Measurements from ENCODE around the gene AARS2.

The AARS2 gene

GRCh38 chr6:44275749-44276648 is 37.1 kb downstream of the AARS2 start:
- Histone ChIP-seq H2BK15ac (replicated peaks; ENCODE audit: low read depth) (no peak overlapping the region), H3K4me2 (ENCODE audit: low read length) (no peak overlapping the region), H2BK5ac (ENCODE audit: low read length) (no peak overlapping the region), H3K23ac (ENCODE audit: low read length) (no peak overlapping the region), H3K79me1 (ENCODE audit: low read length) (no peaks in the 10 kb centered on the region), H3K9ac (ENCODE audit: low read length) (no peak overlapping the region), H3K18ac (ENCODE audit: low read length) (no peak overlapping the region), H4K8ac (ENCODE audit: low read depth, low read length) (no peak overlapping the region), H3K27me3 (ENCODE audit: insufficient read depth, low read length, poor library complexity) (no peaks in the 10 kb centered on the region), H3K4ac (ENCODE audit: low read depth, low read length) (no peak overlapping the region), H3K4me1 (ENCODE audit: control insufficient read depth, low read depth, low read length) (no peaks in the 10 kb centered on the region), H4K5ac (ENCODE audit: low read length) (no peak overlapping the region), H2AK5ac (ENCODE audit: low read length) (no peak overlapping the region), H3K36me3 (ENCODE audit: control insufficient read depth, insufficient read depth, low read length) (no peaks in the 10 kb centered on the region), H3K27ac (ENCODE audit: low read depth, low read length) (no peak overlapping the region), H2BK120ac (ENCODE audit: low read depth, low read length) (no peak overlapping the region), H3K4me3 (ENCODE audit: low read length) (no peak overlapping the region), H3K79me2 (ENCODE audit: control insufficient read depth, insufficient read depth, low read length) (no peaks in the 10 kb centered on the region), H3K56ac (ENCODE audit: low read length) (no peak overlapping the region)
- WGBS (ENCODE audit: extremely low coverage, insufficient coverage, low lambda C conversion rate): no CpG with 5 or more reads among the region's 109 CpGs
- no peak for DNase-seq

GRCh38 chr6:44275271-44275748 is 37.8 kb downstream of the AARS2 start:
- no peak overlapping the region for H2BK120ac ChIP-seq (ENCODE audit: low read depth, low read length)
- H2AK5ac ChIP-seq (ENCODE audit: low read length): no peak overlapping the region
- no peak overlapping the region for H3K27ac ChIP-seq (ENCODE audit: low read depth, low read length)
- no peak overlapping the region for H2BK5ac ChIP-seq (ENCODE audit: low read length)
- H4K8ac ChIP-seq (ENCODE audit: low read depth, low read length): no peak overlapping the region
- no peaks in the 10 kb centered on the region for H3K36me3 ChIP-seq (ENCODE audit: control insufficient read depth, insufficient read depth, low read length)
- DNase-seq: no peak
- H3K4me3 ChIP-seq (ENCODE audit: low read length): no peak overlapping the region
- no peak overlapping the region for H3K9ac ChIP-seq (ENCODE audit: low read length)
- H2BK15ac ChIP-seq (replicated peaks; ENCODE audit: low read depth): no peak overlapping the region
- H3K18ac ChIP-seq (ENCODE audit: low read length): no peak overlapping the region
- no peak overlapping the region for H4K5ac ChIP-seq (ENCODE audit: low read length)
- no peaks in the 10 kb centered on the region for H3K79me1 ChIP-seq (ENCODE audit: low read length)
- no peak overlapping the region for H3K56ac ChIP-seq (ENCODE audit: low read length)
- WGBS (ENCODE audit: extremely low coverage, insufficient coverage, low lambda C conversion rate): no CpG with 5 or more reads among the region's 59 CpGs
- no peaks in the 10 kb centered on the region for H3K27me3 ChIP-seq (ENCODE audit: insufficient read depth, low read length, poor library complexity)
- no peak overlapping the region for H3K4me2 ChIP-seq (ENCODE audit: low read length)
- H3K23ac ChIP-seq (ENCODE audit: low read length): no peak overlapping the region
- H3K4me1 ChIP-seq (ENCODE audit: control insufficient read depth, low read depth, low read length): no peaks in the 10 kb centered on the region
- H3K79me2 ChIP-seq (ENCODE audit: control insufficient read depth, insufficient read depth, low read length): no peaks in the 10 kb centered on the region
- no peak overlapping the region for H3K4ac ChIP-seq (ENCODE audit: low read depth, low read length)

GRCh38 chr6:44273617-44274016 is 39.5 kb downstream of the AARS2 start:
- Histone ChIP-seq H2BK120ac (ENCODE audit: low read depth, low read length) (no peak overlapping the region), H3K36me3 (ENCODE audit: control insufficient read depth, insufficient read depth, low read length) (no peaks in the 10 kb centered on the region), H3K23ac (ENCODE audit: low read length) (no peak overlapping the region), H4K5ac (ENCODE audit: low read length) (no peak overlapping the region), H3K4me1 (ENCODE audit: control insufficient read depth, low read depth, low read length) (no peaks in the 10 kb centered on the region), H3K79me1 (ENCODE audit: low read length) (no peaks in the 10 kb centered on the region), H3K9ac (ENCODE audit: low read length) (no peak overlapping the region), H3K4me3 (ENCODE audit: low read length) (no peak overlapping the region), H3K27me3 (ENCODE audit: insufficient read depth, low read length, poor library complexity) (no peaks in the 10 kb centered on the region), H2BK5ac (ENCODE audit: low read length) (no peak overlapping the region), H3K56ac (ENCODE audit: low read length) (no peak overlapping the region), H3K4ac (ENCODE audit: low read depth, low read length) (no peak overlapping the region), H2AK5ac (ENCODE audit: low read length) (no peak overlapping the region), H3K18ac (ENCODE audit: low read length) (no peak overlapping the region), H2BK15ac (replicated peaks; ENCODE audit: low read depth) (no peak overlapping the region), H3K79me2 (ENCODE audit: control insufficient read depth, insufficient read depth, low read length) (no peaks in the 10 kb centered on the region), H3K27ac (ENCODE audit: low read depth, low read length) (no peak overlapping the region), H3K4me2 (ENCODE audit: low read length) (no peak overlapping the region), H4K8ac (ENCODE audit: low read depth, low read length) (no peak overlapping the region)
- WGBS (ENCODE audit: extremely low coverage, insufficient coverage, low lambda C conversion rate): no CpG with 5 or more reads among the region's 1 CpG
- no peak for DNase-seq

GRCh38 chr6:44272999-44273566 is 40.1 kb downstream of the AARS2 start:
- Histone ChIP-seq H2BK5ac (ENCODE audit: low read length) (no peak overlapping the region), H3K4me1 (ENCODE audit: control insufficient read depth, low read depth, low read length) (no peaks in the 10 kb centered on the region), H3K4me2 (ENCODE audit: low read length) (no peak overlapping the region), H3K18ac (ENCODE audit: low read length) (no peak overlapping the region), H3K27ac (ENCODE audit: low read depth, low read length) (no peak overlapping the region), H2BK120ac (ENCODE audit: low read depth, low read length) (no peak overlapping the region), H2AK5ac (ENCODE audit: low read length) (no peak overlapping the region), H4K5ac (ENCODE audit: low read length) (no peak overlapping the region), H3K79me2 (ENCODE audit: control insufficient read depth, insufficient read depth, low read length) (no peaks in the 10 kb centered on the region), H4K8ac (ENCODE audit: low read depth, low read length) (no peak overlapping the region), H3K23ac (ENCODE audit: low read length) (no peak overlapping the region), H3K4ac (ENCODE audit: low read depth, low read length) (no peak overlapping the region), H3K27me3 (ENCODE audit: insufficient read depth, low read length, poor library complexity) (no peaks in the 10 kb centered on the region), H2BK15ac (replicated peaks; ENCODE audit: low read depth) (no peak overlapping the region), H3K79me1 (ENCODE audit: low read length) (no peaks in the 10 kb centered on the region), H3K36me3 (ENCODE audit: control insufficient read depth, insufficient read depth, low read length) (no peaks in the 10 kb centered on the region), H3K56ac (ENCODE audit: low read length) (no peak overlapping the region), H3K4me3 (ENCODE audit: low read length) (no peak overlapping the region), H3K9ac (ENCODE audit: low read length) (no peak overlapping the region)
- no CpG with 5 or more reads among the region's 23 CpGs for WGBS (ENCODE audit: extremely low coverage, insufficient coverage, low lambda C conversion rate)
- no peak for DNase-seq

- no peak overlapping the region for H2BK5ac ChIP-seq (ENCODE audit: low read length)
- no peak overlapping the region for H3K27ac ChIP-seq (ENCODE audit: low read depth, low read length)
- no peak overlapping the region for H4K8ac ChIP-seq (ENCODE audit: low read depth, low read length)
- H3K79me1 ChIP-seq (ENCODE audit: low read length): no peaks in the 10 kb centered on the region
- H3K79me2 ChIP-seq (ENCODE audit: control insufficient read depth, insufficient read depth, low read length): no peaks in the 10 kb centered on the region
- H3K23ac ChIP-seq (ENCODE audit: low read length): no peak overlapping the region
- no peak overlapping the region for H3K18ac ChIP-seq (ENCODE audit: low read length)
- H3K4me2 ChIP-seq (ENCODE audit: low read length): no peak overlapping the region
- no peak overlapping the region for H3K9ac ChIP-seq (ENCODE audit: low read length)
- no peak overlapping the region for H3K56ac ChIP-seq (ENCODE audit: low read length)
- H3K4me1 ChIP-seq (ENCODE audit: control insufficient read depth, low read depth, low read length): no peaks in the 10 kb centered on the region
- no peak for DNase-seq
- no peak overlapping the region for H4K5ac ChIP-seq (ENCODE audit: low read length)
- H3K27me3 ChIP-seq (ENCODE audit: insufficient read depth, low read length, poor library complexity): no peaks in the 10 kb centered on the region
- H2BK120ac ChIP-seq (ENCODE audit: low read depth, low read length): no peak overlapping the region
- no peak overlapping the region for H3K4ac ChIP-seq (ENCODE audit: low read depth, low read length)
- no CpG with 5 or more reads among the region's 3 CpGs for WGBS (ENCODE audit: extremely low coverage, insufficient coverage, low lambda C conversion rate)
- H3K36me3 ChIP-seq (ENCODE audit: control insufficient read depth, insufficient read depth, low read length): no peaks in the 10 kb centered on the region
- no peak overlapping the region for H2BK15ac ChIP-seq (replicated peaks; ENCODE audit: low read depth)
- H2AK5ac ChIP-seq (ENCODE audit: low read length): no peak overlapping the region
- no peak overlapping the region for H3K4me3 ChIP-seq (ENCODE audit: low read length)
Measured at GRCh38 chr6:44272529-44272928, 40.6 kb downstream of the AARS2 start.
